Smooth muscle cell (in vitro differentiated cells): Measurements from ENCODE around the gene C1orf185. TPM values are rescaled to one million over a fixed set of nuclear protein-coding genes. Genes with fewer than 3 reads are reported as not detected.

Experiments
- DNase-seq: peaks from one replicate; lab custom pipeline; 2025; ENCODE audit not compliant: unreplicated experiment; lab: John Stamatoyannopoulos, UW
- H2AFZ ChIP-seq: fragments of 200-600 bp; sonication (generic); 2 replicates; pipeline ENCODE4 v1.6.0; 2016; ENCODE audit warnings: antibody characterized with exemption, low read depth, mild to moderate bottlenecking
- H3F3A ChIP-seq: fragments of 200-600 bp; sonication (generic); 2 replicates; pipeline ENCODE4 v1.6.0; 2017; ENCODE audit warnings: antibody characterized with exemption, low read depth
- H3K27ac ChIP-seq: fragments of 200-600 bp; sonication (generic); 2 replicates; pipeline ENCODE4 v1.5.1; 2016; ENCODE audit warnings: low read depth, mild to moderate bottlenecking
- H3K27me3 ChIP-seq: fragments of 200-600 bp; sonication (generic); 2 replicates; pipeline ENCODE4 v1.6.1; 2016; ENCODE audit warnings: low read depth, mild to moderate bottlenecking
- H3K36me3 ChIP-seq: fragments of 200-600 bp; sonication (generic); 2 replicates; pipeline ENCODE4 v1.5.1; 2016; ENCODE audit warnings: low read depth
- H3K4me1 ChIP-seq: fragments of 200-600 bp; sonication (generic); 2 replicates; pipeline ENCODE4 v1.5.1; 2016; ENCODE audit warnings: low read depth
- H3K4me2 ChIP-seq: fragments of 200-600 bp; sonication (generic); 2 replicates; pipeline ENCODE4 v1.6.0; 2016; ENCODE audit warnings: mild to moderate bottlenecking
- H3K4me3 ChIP-seq: fragments of 200-600 bp; sonication (generic); 2 replicates; pipeline ENCODE4 v1.5.1; 2016; ENCODE audit warnings: mild to moderate bottlenecking
- H3K79me2 ChIP-seq: fragments of 200-600 bp; sonication (generic); 2 replicates; pipeline ENCODE4 v1.6.0; 2016; ENCODE audit warnings: low read depth, mild to moderate bottlenecking
- H3K9ac ChIP-seq: fragments of 200-600 bp; sonication (generic); 2 replicates; pipeline ENCODE4 v1.6.0; 2016; ENCODE audit warnings: low read depth
- H3K9me3 ChIP-seq: fragments of 200-600 bp; sonication (generic); replicated peaks from 2 replicates; pipeline ENCODE4 v1.5.1; 2016; ENCODE audit warnings: low read depth
- H4K20me1 ChIP-seq: fragments of 200-600 bp; sonication (generic); 2 replicates; pipeline ENCODE4 v1.6.0; 2016; ENCODE audit warnings: low read depth
- WGBS: methylation state at CpG from one replicate; pipeline ENCODE4 v1.1.7; 2016; ENCODE audit warnings: low lambda C conversion rate; 5-methylcytosine and 5-hydroxymethylcytosine counted together
- polyA plus RNA-seq: library from polyadenylated mRNA; unstranded; fragments of >200 nt; fragmentation: Nextera tagmentation; extraction: Ambion mirVana; gene quantifications from 2 replicates; pipeline ENCODE4 v1.2.1, GENCODE V29; 2016
- total RNA-seq: library from RNA; depleted of rRNA; stranded (reverse); fragments of >200 nt; gene quantifications from 2 replicates; pipeline ENCODE4 v1.2.3, GENCODE V29; 2014
- TF ChIP-seq, protein P1 (sequence below): fragments of 200-600 bp; sonication (generic); IDR thresholded peaks from 2 replicates; pipeline ENCODE4 v1.5.1; 2017; ENCODE audit warnings: borderline replicate concordance, mild to moderate bottlenecking, antibody characterized with exemption; ENCODE audit not compliant: insufficient read depth, poor library complexity, severe bottlenecking

Gene C1orf185
- total and polyA plus RNA-seq, 2 experiments from 2014 or later, result not detected

- Histone ChIP-seq H3K79me2 (no peaks in the 10 kb centered on the region), H3F3A (no peaks in the 10 kb centered on the region), H3K27ac (no peak overlapping the region), H3K27me3 (no peaks in the 10 kb centered on the region), H3K4me2 (no peak overlapping the region), H3K9ac (no peak overlapping the region), H3K36me3 (no peaks in the 10 kb centered on the region), H4K20me1 (no peaks in the 10 kb centered on the region), H2AFZ (no peak overlapping the region), H3K9me3 (no peaks in the 10 kb centered on the region), H3K4me1 (no peaks in the 10 kb centered on the region), H3K4me3 (no peak overlapping the region)
- no peak for DNase-seq
- TF ChIP-seq, protein P1, sequence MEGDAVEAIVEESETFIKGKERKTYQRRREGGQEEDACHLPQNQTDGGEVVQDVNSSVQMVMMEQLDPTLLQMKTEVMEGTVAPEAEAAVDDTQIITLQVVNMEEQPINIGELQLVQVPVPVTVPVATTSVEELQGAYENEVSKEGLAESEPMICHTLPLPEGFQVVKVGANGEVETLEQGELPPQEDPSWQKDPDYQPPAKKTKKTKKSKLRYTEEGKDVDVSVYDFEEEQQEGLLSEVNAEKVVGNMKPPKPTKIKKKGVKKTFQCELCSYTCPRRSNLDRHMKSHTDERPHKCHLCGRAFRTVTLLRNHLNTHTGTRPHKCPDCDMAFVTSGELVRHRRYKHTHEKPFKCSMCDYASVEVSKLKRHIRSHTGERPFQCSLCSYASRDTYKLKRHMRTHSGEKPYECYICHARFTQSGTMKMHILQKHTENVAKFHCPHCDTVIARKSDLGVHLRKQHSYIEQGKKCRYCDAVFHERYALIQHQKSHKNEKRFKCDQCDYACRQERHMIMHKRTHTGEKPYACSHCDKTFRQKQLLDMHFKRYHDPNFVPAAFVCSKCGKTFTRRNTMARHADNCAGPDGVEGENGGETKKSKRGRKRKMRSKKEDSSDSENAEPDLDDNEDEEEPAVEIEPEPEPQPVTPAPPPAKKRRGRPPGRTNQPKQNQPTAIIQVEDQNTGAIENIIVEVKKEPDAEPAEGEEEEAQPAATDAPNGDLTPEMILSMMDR, result no peak
- WGBS, result 88% methylated on average over 2 of the region's 2 CpGs
These were observed 45.4 kb downstream of the C1orf185 start for GRCh38 chr1:51147394-51147793.

- WGBS, result 95% methylated on average over 1 of the region's 1 CpG
- peaks cover 12% of the 10 kb centered on the region for H3K27me3 ChIP-seq
These were observed 52.7 kb downstream of the C1orf185 start for GRCh38 chr1:51154776-51155175.

DNA sequence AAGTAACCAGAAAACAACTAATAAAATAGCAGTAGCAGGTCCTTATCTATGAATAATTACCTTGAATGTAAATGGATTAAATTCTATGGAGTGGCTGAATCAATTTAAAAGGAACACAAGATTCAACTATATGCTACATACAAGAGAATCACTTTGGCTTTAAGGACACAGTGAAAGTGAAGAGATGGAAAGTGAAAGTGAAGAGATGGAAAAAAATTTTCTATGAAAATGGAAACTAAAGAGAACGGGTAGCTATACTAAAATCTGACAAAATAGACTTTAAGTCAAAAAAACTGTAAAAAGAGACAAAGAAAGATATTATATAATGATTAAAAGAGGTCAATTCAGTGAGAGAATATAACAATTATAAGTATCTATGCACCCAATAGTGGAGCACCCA, 54.7 kb downstream of the C1orf185 start:
- no peak overlapping the region for H2AFZ ChIP-seq
- H4K20me1 ChIP-seq, result no peaks in the 10 kb centered on the region
- no peak overlapping the region for H3K4me3 ChIP-seq
- H3K27ac ChIP-seq, result no peak overlapping the region
- no peak overlapping the region for H3K9ac ChIP-seq
- WGBS, result 79% methylated on average over 1 of the region's 1 CpG
- H3K4me2 ChIP-seq, result no peak overlapping the region
- no peaks in the 10 kb centered on the region for H3K79me2 ChIP-seq
- TF ChIP-seq, protein P1, result no peak
- no peaks in the 10 kb centered on the region for H3K4me1 ChIP-seq
- H3F3A ChIP-seq, result no peaks in the 10 kb centered on the region
- peaks cover 3% of the 10 kb centered on the region for H3K9me3 ChIP-seq
- no peak for DNase-seq
- no peaks in the 10 kb centered on the region for H3K36me3 ChIP-seq
- H3K27me3 ChIP-seq, result peaks cover 13% of the 10 kb centered on the region

More at GRCh38 chr1:51154776-51155175, 52.7 kb downstream of the C1orf185 start:
- no peak for DNase-seq
- Histone ChIP-seq H2AFZ (no peak overlapping the region), H3K4me2 (no peak overlapping the region), H3K27ac (no peak overlapping the region), H3K9ac (no peak overlapping the region), H3K4me3 (no peak overlapping the region), H3K79me2 (no peaks in the 10 kb centered on the region), H4K20me1 (no peaks in the 10 kb centered on the region), H3K4me1 (no peaks in the 10 kb centered on the region), H3K36me3 (no peaks in the 10 kb centered on the region), H3F3A (no peaks in the 10 kb centered on the region), H3K9me3 (peaks cover 3% of the 10 kb centered on the region)
- TF ChIP-seq, protein P1, result no peak

DNA sequence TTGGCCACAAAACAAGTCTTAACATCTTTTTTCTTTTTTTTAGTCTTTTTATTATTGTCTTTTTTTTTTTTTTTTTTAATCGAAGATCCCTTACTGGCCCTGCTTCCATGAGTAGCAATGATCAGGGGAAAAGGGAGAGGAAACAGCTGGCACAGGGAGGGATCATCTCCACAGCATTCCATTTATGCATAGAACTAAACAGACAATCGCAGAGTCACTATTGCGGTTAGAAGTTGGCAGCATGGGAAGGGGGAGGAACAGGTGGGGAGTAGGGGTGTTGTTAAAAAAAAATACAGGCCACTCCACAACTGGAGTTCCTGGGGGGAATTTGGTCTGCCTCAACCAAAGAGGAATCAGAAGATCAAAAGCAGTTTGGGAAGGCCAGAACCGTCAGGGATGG, 55.4 kb downstream of the C1orf185 start:
- peaks cover 13% of the 10 kb centered on the region for H3K27me3 ChIP-seq
- H3F3A ChIP-seq, result no peaks in the 10 kb centered on the region
- H3K4me2 ChIP-seq, result no peak overlapping the region
- no peak overlapping the region for H3K4me3 ChIP-seq
- no peaks in the 10 kb centered on the region for H3K4me1 ChIP-seq
- no peaks in the 10 kb centered on the region for H3K36me3 ChIP-seq
- no peak overlapping the region for H2AFZ ChIP-seq
- TF ChIP-seq, protein P1, result no peak
- DNase-seq, result no peak
- no peaks in the 10 kb centered on the region for H3K79me2 ChIP-seq
- H3K9ac ChIP-seq, result no peak overlapping the region
- 76% methylated on average over 4 of the region's 4 CpGs for WGBS
- no peaks in the 10 kb centered on the region for H4K20me1 ChIP-seq
- peaks cover 3% of the 10 kb centered on the region for H3K9me3 ChIP-seq
- H3K27ac ChIP-seq, result no peak overlapping the region
